ENCODE measurements around the gene MPL.
A peak's percentile ranks its signal among the peaks of the same experiment; 100 is the strongest.
"Not testable (repeated sequence)": the region's sequence is repeated elsewhere in the genome, so short reads cannot be mapped to it uniquely, and the experiment has no call there.

The MPL gene

GRCh38 chr1:43354936-43355335 is 17.3 kb downstream of the MPL start:
- no peak for DNase-seq (ENCODE audit: low read depth)

GRCh38 chr1:43357251-43357650 is 19.6 kb downstream of the MPL start:
- no peak for DNase-seq (ENCODE audit: low read depth)

GRCh38 chr1:43358121-43358745 is 20.6 kb downstream of the MPL start:
- peak; percentile 49 for DNase-seq (ENCODE audit: low read depth)

- DNase-seq (ENCODE audit: low read depth) = peak; percentile 90
Measured at GRCh38 chr1:43358746-43359693, 21.4 kb downstream of the MPL start, which contains the start of gene CDC20. Gene CDC20 (plus strand): TSS chr1:43358981. CDS start chr1:43359216, 235 bp downstream.

- DNase-seq (ENCODE audit: low read depth) = no peak
Measured at GRCh38 chr1:43359696-43360095, 22.1 kb downstream of the MPL start.

GRCh38 chr1:43360616-43361015 is 23.0 kb downstream of the MPL start:
- DNase-seq (ENCODE audit: low read depth) = no peak

- no peak for DNase-seq (ENCODE audit: low read depth)
Measured at GRCh38 chr1:43363283-43363934, 25.8 kb downstream of the MPL start.

GRCh38 chr1:43363935-43364525 is 26.4 kb downstream of the MPL start:
- DNase-seq (ENCODE audit: low read depth) = no peak

GRCh38 chr1:43365678-43366077 is 28.1 kb downstream of the MPL start:
- DNase-seq (ENCODE audit: low read depth) = no peak

GRCh38 chr1:43366179-43366578 is 28.6 kb downstream of the MPL start:
- DNase-seq (ENCODE audit: low read depth) = no peak

- no peak for DNase-seq (ENCODE audit: low read depth)
Measured at GRCh38 chr1:43366601-43367025, 29.0 kb downstream of the MPL start.

- DNase-seq (ENCODE audit: low read depth) = peak; percentile 30
Measured at GRCh38 chr1:43367026-43367903, 29.6 kb downstream of the MPL start.

GRCh38 chr1:43367904-43368645 is 30.5 kb downstream of the MPL start, which contains the start of gene ELOVL1:
Gene ELOVL1 (minus strand): TSS chr1:43368011. CDS start chr1:43365609, 2,402 bp downstream.
- DNase-seq (ENCODE audit: low read depth) = peak; percentile 85

- DNase-seq (ENCODE audit: low read depth) = no peak
Measured at GRCh38 chr1:43368646-43369020, 31.0 kb downstream of the MPL start.

- DNase-seq (ENCODE audit: low read depth) = not testable (repeated sequence)
Measured at GRCh38 chr1:43369779-43370178, 32.2 kb downstream of the MPL start.

GRCh38 chr1:43370564-43370963 is 32.9 kb downstream of the MPL start:
- DNase-seq (ENCODE audit: low read depth) = no peak

GRCh38 chr1:43372172-43372571 is 34.6 kb downstream of the MPL start:
- DNase-seq (ENCODE audit: low read depth) = no peak

GRCh38 chr1:43373066-43373940 is 35.7 kb downstream of the MPL start:
- DNase-seq (ENCODE audit: low read depth) = peak; percentile 65

GRCh38 chr1:43376723-43377235 is 39.2 kb downstream of the MPL start:
- DNase-seq (ENCODE audit: low read depth) = no peak
